ENCODE results near the gene TNFAIP8L1. TPM values are rescaled to one million over a fixed set of nuclear protein-coding genes. Genes with fewer than 3 reads are reported as not detected.

The TNFAIP8L1 gene
- total RNA-seq, 2 donors from 2014 or later = 4.0 to 6.2 TPM

- no peak for DNase-seq (ENCODE audit: low spot score)
- H3K27me3 ChIP-seq (replicated peaks; ENCODE audit: insufficient read depth) = no peaks in the 10 kb centered on the region
- TF ChIP-seq POLR2A (IDR thresholded peaks at IDR 0.05) (no peak), CTCF (IDR thresholded peaks at IDR 0.05) (no peak), POLR2AphosphoS5 (IDR thresholded peaks at IDR 0.05) (no peak)
- intact Hi-C loops (cut with DNase I) = no loop called here
- WGBS = 82% methylated on average over 27 of the region's 27 CpGs
- H3K36me3 ChIP-seq = peaks cover 7 to 27% of the 10 kb centered on the region in 2 donors
- H3K9me3 ChIP-seq = no peaks in the 10 kb centered on the region
- no peak overlapping the region for H3K4me3 ChIP-seq
- H3K4me1 ChIP-seq (replicated peaks) = no peaks in the 10 kb centered on the region
- no peak overlapping the region for H3K27ac ChIP-seq
Observed at GRCh38 chr19:4654437-4655361, 15.4 kb downstream of the TNFAIP8L1 start.

- Histone ChIP-seq H3K9me3 (no peaks in the 10 kb centered on the region), H3K27ac (no peak overlapping the region), H3K4me1 (replicated peaks) (no peaks in the 10 kb centered on the region), H3K4me3 (no peak overlapping the region), H3K27me3 (replicated peaks; ENCODE audit: insufficient read depth) (no peaks in the 10 kb centered on the region), H3K36me3 (peaks cover 7 to 30% of the 10 kb centered on the region in 2 donors)
- intact Hi-C loops (cut with DNase I) = no loop called here
- TF ChIP-seq CTCF (IDR thresholded peaks at IDR 0.05) (no peak), POLR2A (IDR thresholded peaks at IDR 0.05) (no peak)
- 82% methylated on average over 6 of the region's 8 CpGs for WGBS
- no peak for DNase-seq (ENCODE audit: low spot score)
Observed at GRCh38 chr19:4656102-4656501, 16.8 kb downstream of the TNFAIP8L1 start.

GRCh38 chr19:4657262-4657661 is 17.9 kb downstream of the TNFAIP8L1 start:
- WGBS = 75% methylated on average over 14 of the region's 14 CpGs
- H3K27me3 ChIP-seq (replicated peaks; ENCODE audit: insufficient read depth) = no peaks in the 10 kb centered on the region
- no peaks in the 10 kb centered on the region for H3K9me3 ChIP-seq
- H3K36me3 ChIP-seq = peaks cover 7 to 30% of the 10 kb centered on the region in 2 donors
- H3K4me3 ChIP-seq = no peak overlapping the region
- intact Hi-C loops (cut with DNase I) = no loop called here
- no peak overlapping the region for H3K27ac ChIP-seq
- TF ChIP-seq POLR2A (IDR thresholded peaks at IDR 0.05) (no peak), CTCF (IDR thresholded peaks at IDR 0.05) (no peak), POLR2AphosphoS5 (IDR thresholded peaks at IDR 0.05) (no peak)
- no peak for DNase-seq (ENCODE audit: low spot score)
- no peaks in the 10 kb centered on the region for H3K4me1 ChIP-seq (replicated peaks)

GRCh38 chr19:4657835-4658234 is 18.5 kb downstream of the TNFAIP8L1 start:
- no peak overlapping the region for H3K4me3 ChIP-seq
- no peak overlapping the region for H3K27ac ChIP-seq
- no peaks in the 10 kb centered on the region for H3K4me1 ChIP-seq (replicated peaks)
- H3K36me3 ChIP-seq = peaks cover 7 to 30% of the 10 kb centered on the region in 2 donors
- intact Hi-C loops (cut with DNase I) = no loop called here
- DNase-seq (ENCODE audit: low spot score) = no peak
- no peaks in the 10 kb centered on the region for H3K9me3 ChIP-seq
- no peaks in the 10 kb centered on the region for H3K27me3 ChIP-seq (replicated peaks; ENCODE audit: insufficient read depth)
- no peak for TF ChIP-seq POLR2AphosphoS5 (IDR thresholded peaks at IDR 0.05)
- TF ChIP-seq POLR2A (IDR thresholded peaks at IDR 0.05) = no peak
- TF ChIP-seq CTCF (IDR thresholded peaks at IDR 0.05) = no peak
- WGBS = 97% methylated on average over 8 of the region's 8 CpGs
